HepG2 (cell line): ENCODE data around the gene ZNF524. TPM values are rescaled to one million over a fixed set of nuclear protein-coding genes. Genes with fewer than 3 reads are reported as not detected.

Experiments used
- ATAC-seq: fragments of 200-7000 bp; cut with Tn5 transposase; 3 replicates; pipeline ENCODE4 v1.9.1; 2020; ENCODE audit warnings: mild to moderate bottlenecking, moderate library complexity
- BruUV-seq: library from RNA; stranded (reverse); fragments of 400-500 nt; replicated peaks from 2 replicates; lab custom pipeline; 2021; lab: Mats Ljungman, UMichigan
- CTCF ChIA-PET: fragments of 300-600 bp; formaldehyde crosslinking; extraction: SDS; loops from one replicate; lab custom pipeline; 2021; ENCODE audit warnings: low total read pairs, inconsistent platforms, low intra/inter-chr PET ratio; lab: Yijun Ruan, JAX
- POLR2A ChIA-PET: fragments of 350-600 bp; sonication (Branson Sonifier 250); formaldehyde crosslinking; loops from one replicate; lab custom pipeline; 2020; ENCODE audit warnings: antibody characterized with exemption, inconsistent platforms; lab: Yijun Ruan, JAX
- DNase-seq: peaks from one replicate; pipeline ENCODE4 v3.0.0-alpha.2; 2015; ENCODE audit warnings: low spot score
- FAIRE-seq: peaks from 3 replicates; lab custom pipeline; 2011; peaks lifted over from hg19 to GRCh38; lab: Jason Lieb, UNC
- H2AFZ ChIP-seq: one replicate; pipeline ENCODE4 v1.6.1; 2011; ENCODE audit warnings: low read length, inconsistent platforms
- H3K27ac ChIP-seq: fragments of 300-600 bp; 3 replicates; pipeline ENCODE4 v1.8.0; 2011; ENCODE audit warnings: mixed run types, mild to moderate bottlenecking, mixed read lengths, low read length, inconsistent platforms; ENCODE audit not compliant: insufficient read depth; ENCODE audit errors: extremely low read length
- H3K27me3 ChIP-seq, 2 experiments: fragments of 200-600 bp in 1 of 2; 2 replicates in 1 of 2; 3 replicates in 1 of 2; pipeline versions ENCODE4 v1.6.0 to v1.8.0; 2011; ENCODE audit warnings: low read length in 2 of 2, mild to moderate bottlenecking in 2 of 2, moderate library complexity in 2 of 2, inconsistent platforms in 1 of 2; ENCODE audit not compliant: insufficient read depth in 2 of 2, control insufficient read depth in 1 of 2
- H3K36me3 ChIP-seq, 2 experiments: fragments of 200-600 bp in 1 of 2; replicated peaks in 1 of 2; 2 replicates in 1 of 2; 3 replicates in 1 of 2; pipeline versions ENCODE4 v1.5.1 to v1.8.0; 2011; ENCODE audit warnings: low read length in 2 of 2, inconsistent platforms in 1 of 2; ENCODE audit not compliant: insufficient read depth in 2 of 2, control insufficient read depth in 1 of 2
- H3K4me1 ChIP-seq: 2 replicates; pipeline ENCODE4 v1.5.1; 2012; ENCODE audit warnings: low read length, inconsistent platforms; ENCODE audit not compliant: insufficient read depth
- H3K4me2 ChIP-seq: 2 replicates; pipeline ENCODE4 v1.6.0; 2011; ENCODE audit warnings: low read depth, low read length, inconsistent platforms
- H3K4me3 ChIP-seq, 3 experiments: fragments of 200-600 bp in 1 of 3; sonication (generic), shearing (Covaris generic) in 1 of 3; replicated peaks in 1 of 3; 2 replicates each; pipeline ENCODE4 v1.5.1; 2011 to 2016; ENCODE audit warnings: low read length in 3 of 3, inconsistent platforms in 2 of 3, low read depth in 2 of 3, mild to moderate bottlenecking in 2 of 3, control low read depth in 1 of 3, mixed read lengths in 1 of 3; ENCODE audit not compliant: insufficient read depth in 1 of 3
- H3K79me2 ChIP-seq: one replicate; pipeline ENCODE4 v1.6.1; 2011; ENCODE audit warnings: low read length, inconsistent platforms; ENCODE audit not compliant: insufficient read depth
- H3K9ac ChIP-seq: 2 replicates; pipeline ENCODE4 v1.6.0; 2011; ENCODE audit warnings: mild to moderate bottlenecking, low read depth, low read length, inconsistent platforms; ENCODE audit not compliant: insufficient read depth
- H3K9me3 ChIP-seq: 2 replicates; pipeline ENCODE4 v1.5.1; 2012; ENCODE audit warnings: mild to moderate bottlenecking, low read length
- H4K20me1 ChIP-seq: 2 replicates; pipeline ENCODE4 v1.6.0; 2011; ENCODE audit warnings: inconsistent platforms, mild to moderate bottlenecking, low read length, moderate library complexity; ENCODE audit not compliant: insufficient read depth
- CHD2 ChIP-seq: IDR thresholded peaks from 2 replicates; pipeline ENCODE4 v1.6.1; 2011; ENCODE audit warnings: low read depth, low read length, improper control_type of control experiment
- EHMT2 ChIP-seq: fragments of 200-600 bp; sonication (generic); IDR thresholded peaks from 2 replicates; pipeline ENCODE4 v1.7.0; 2017; ENCODE audit warnings: antibody characterized with exemption, low read depth, low read length, borderline replicate concordance
- GATAD1 ChIP-seq: IDR thresholded peaks from 2 replicates; pipeline ENCODE4 v1.6.1; 2016; ENCODE audit warnings: missing genetic modification reagents, missing compliant biosample characterization
- MAF1 ChIP-seq: sonication (generic); formaldehyde crosslinking; IDR thresholded peaks from 2 replicates; pipeline ENCODE4 v1.5.0; 2020; ENCODE audit warnings: missing genetic modification reagents, borderline replicate concordance
- MIXL1 ChIP-seq: IDR thresholded peaks from 2 replicates; pipeline ENCODE4 v1.6.1; 2016
- MXI1 ChIP-seq: IDR thresholded peaks from 3 replicates; pipeline ENCODE4 v1.6.1; 2012; ENCODE audit warnings: low read depth, low read length, inconsistent platforms, borderline replicate concordance
- MZF1 ChIP-seq: sonication (generic); formaldehyde crosslinking; IDR thresholded peaks from 2 replicates; pipeline ENCODE4 v1.8.1; 2023; ENCODE audit warnings: mild to moderate bottlenecking, missing genetic modification reagents, borderline replicate concordance
- NCOA2 ChIP-seq: sonication (generic); formaldehyde crosslinking; IDR thresholded peaks from 2 replicates; pipeline ENCODE4 v1.8.0; 2022; ENCODE audit warnings: inconsistent platforms
- YY1 ChIP-seq: IDR thresholded peaks from 2 replicates; pipeline ENCODE4 v1.6.1; 2011; ENCODE audit warnings: low read length, low read depth, moderate library complexity, mild to moderate bottlenecking; ENCODE audit not compliant: insufficient read depth, insufficient replicate concordance
- ZFP82 ChIP-seq: sonication (generic); formaldehyde crosslinking; IDR thresholded peaks from 2 replicates; pipeline ENCODE4 v1.5.1; 2020; ENCODE audit warnings: mild to moderate bottlenecking, missing genetic modification reagents, borderline replicate concordance
- ZNF225 ChIP-seq: sonication (generic); formaldehyde crosslinking; IDR thresholded peaks from 2 replicates; pipeline ENCODE4 v1.4.0; 2020; ENCODE audit warnings: mild to moderate bottlenecking, missing genetic modification reagents
- ZNF577 ChIP-seq: sonication (generic); formaldehyde crosslinking; IDR thresholded peaks from 2 replicates; pipeline ENCODE4 v1.4.0; 2020; ENCODE audit warnings: mild to moderate bottlenecking, low read depth, missing genetic modification reagents, borderline replicate concordance
- ZSCAN9 ChIP-seq: IDR thresholded peaks from 2 replicates; pipeline ENCODE4 v1.6.1; 2016; ENCODE audit warnings: borderline replicate concordance
- WGBS: methylation state at CpG from one replicate; pipeline ENCODE4 v1.1.6; 2017; ENCODE audit warnings: low lambda C conversion rate; 5-methylcytosine and 5-hydroxymethylcytosine counted together
- in situ Hi-C: cut with HindIII; loops from 2 replicates; pipeline ENCODE4 v1.10.0; 2017; ENCODE audit warnings: low pct_unique_long_range_greater_than_20kb; ENCODE audit not compliant: extremely low pct_ligation_motif_present
- intact Hi-C: fragments of 100-400 bp; cut with micrococcal nuclease; formaldehyde crosslinking; loops from one replicate; pipeline ENCODE4 v1.10.0; 2022; ENCODE audit not compliant: unreplicated experiment
- polyA plus RNA-seq, 8 experiments: library from polyadenylated mRNA; depleted of rRNA in 3 of 8; stranded (reverse) in 7 of 8; unstranded in 1 of 8; fragments of >200 nt; fragmentation: Illumina TruSeq in 4 of 8; extraction: Trizol in 4 of 8; gene quantifications; 2 replicates each; pipeline versions ENCODE4 v1.2.1 to v1.2.3, GENCODE V29; 2011 to 2016; ENCODE audit warnings: low read depth in 4 of 8, missing spikeins in 1 of 8, mixed read lengths in 1 of 8; ENCODE audit not compliant: insufficient read depth in 1 of 8
- total RNA-seq, 5 experiments: library from RNA; depleted of rRNA; stranded (reverse); fragments of >200 nt; fragmentation: Illumina TruSeq; extraction: Trizol; gene quantifications; 2 replicates each; pipeline ENCODE4 v1.2.3, GENCODE V29; 2016; ENCODE audit warnings: low read depth in 1 of 5
- TF ChIP-seq, protein P1 (sequence below): sonication (generic); formaldehyde crosslinking; conservative IDR thresholded peaks from 2 replicates; pipeline ENCODE4 v1.8.0; 2022; ENCODE audit warnings: mild to moderate bottlenecking, moderate library complexity, missing genetic modification reagents
- TF ChIP-seq, protein P2 (sequence below): sonication (generic); formaldehyde crosslinking; IDR thresholded peaks from 2 replicates; pipeline ENCODE4 v1.4.0; 2020; ENCODE audit warnings: missing genetic modification reagents
- TF ChIP-seq, protein P3 (sequence below): sonication (generic); formaldehyde crosslinking; IDR thresholded peaks from 2 replicates; pipeline ENCODE4 v1.5.0; 2020; ENCODE audit warnings: missing genetic modification reagents, mild to moderate bottlenecking, borderline replicate concordance
- TF ChIP-seq, protein P4 (sequence below): sonication (generic); formaldehyde crosslinking; IDR thresholded peaks from 2 replicates; pipeline ENCODE4 v1.9.0; 2022; ENCODE audit warnings: low read depth, missing genetic modification reagents

The ZNF524 gene
- total and polyA plus RNA-seq, 2 of the 13 experiments (the other 11 are each of a cell fraction or from before 2014, with no cell fraction given) = 3.2 to 4.6 TPM

DNA sequence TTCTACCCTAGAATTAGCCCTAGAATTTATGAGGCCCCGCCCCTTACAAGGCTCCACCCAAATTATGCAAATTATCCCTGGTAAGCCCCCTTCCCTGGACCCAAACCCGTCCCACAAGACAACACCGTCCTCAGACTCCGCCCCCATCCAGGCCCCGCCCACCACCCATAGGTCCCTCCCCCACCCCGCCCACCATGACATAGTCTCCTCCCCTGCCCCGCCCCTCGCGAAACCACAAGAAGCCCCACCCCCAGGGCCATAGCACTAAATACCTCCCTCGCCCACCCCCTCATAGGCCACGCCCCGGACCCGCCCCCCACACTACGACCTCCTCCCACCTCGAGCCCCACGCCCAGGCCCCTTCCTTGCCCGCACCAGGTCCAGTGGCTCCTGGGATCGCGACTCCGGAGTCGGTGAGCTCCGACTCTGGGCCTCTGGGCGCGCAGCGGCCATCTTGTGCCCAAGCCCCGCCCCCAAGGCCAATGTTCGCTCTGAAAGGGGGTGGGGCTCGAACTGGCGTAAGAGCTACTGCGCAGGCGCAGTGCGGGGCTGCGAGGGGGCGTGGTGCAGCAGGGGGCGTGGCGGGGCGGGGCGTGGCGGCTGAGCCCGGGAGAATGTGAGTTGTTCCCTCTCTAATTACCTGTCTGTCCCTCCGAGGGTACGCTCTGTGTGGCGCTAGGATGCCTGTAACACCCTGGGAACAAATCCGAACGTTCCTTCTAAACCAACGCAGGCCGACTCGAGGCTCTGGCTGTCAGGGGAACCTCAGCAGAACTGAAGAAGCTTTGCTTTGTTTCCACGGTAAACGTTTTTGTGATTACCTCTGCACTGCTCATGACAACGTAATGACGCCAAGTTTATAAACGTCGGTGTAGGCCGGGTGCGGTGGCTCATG is 24.3 kb downstream of the ZNF524 start, which contains the start of gene ZNF784:
Gene ZNF784, minus strand, starts transcription at position 458 of the 895 bp plus-strand sequence. Its CDS starts 5 bp downstream, at position 453.
- ATAC-seq (peak; percentile 70), FAIRE-seq (peak; percentile 49), DNase-seq (peak; percentile 82)
- Histone ChIP-seq H3K9ac (peak within 1 kb of the TSS; percentile 85), H3K27me3 (no peaks in the 10 kb centered on the region), H3K4me2 (peak within 1 kb of the TSS; percentile 97), H4K20me1 (peaks cover 14% of the 10 kb centered on the region; the same call in 1 of the 2 replicates), H3K79me2 (peaks cover 4% of the 10 kb centered on the region), H3K4me3 (peak within 1 kb of the TSS; percentile 65 to 82 (median 70)), H3K9me3 (no peaks in the 10 kb centered on the region), H3K27ac (peak within 1 kb of the TSS; percentile 98), H3K36me3 (0 out of 5 replicates have a peak, but pooled peaks cover 0 to 3% of the 10 kb centered on the region in 2 experiments), H2AFZ (peak within 1 kb of the TSS; percentile 94), H3K4me1 (peaks cover 27% of the 10 kb centered on the region)
- CTCF ChIA-PET = no interaction called here
- intact Hi-C loops = no loop called here
- no TSS peak for BruUV-seq
- WGBS = 1% methylated on average over 31 of the region's 56 CpGs
- in situ Hi-C loops = no loop called here
- POLR2A ChIA-PET = interaction anchor here (0.6 to 2.8 kb wide), 19 partner anchors 9 to 507 kb away, joined by 3 to 23 read pairs (median 5); partner anchors contain the start of genes FIZ1, ISOC2, KMT5C and PPP1R12C
- TF ChIP-seq ZSCAN9 (CRISPR knock-in tag) = no peak
- peak; percentile 53; the same call in 1 of the 3 replicates for TF ChIP-seq MXI1
- no peak for TF ChIP-seq GATAD1 (CRISPR knock-in tag)
- TF ChIP-seq NCOA2 (CRISPR knock-in tag) = no peak
- TF ChIP-seq, protein P1, sequence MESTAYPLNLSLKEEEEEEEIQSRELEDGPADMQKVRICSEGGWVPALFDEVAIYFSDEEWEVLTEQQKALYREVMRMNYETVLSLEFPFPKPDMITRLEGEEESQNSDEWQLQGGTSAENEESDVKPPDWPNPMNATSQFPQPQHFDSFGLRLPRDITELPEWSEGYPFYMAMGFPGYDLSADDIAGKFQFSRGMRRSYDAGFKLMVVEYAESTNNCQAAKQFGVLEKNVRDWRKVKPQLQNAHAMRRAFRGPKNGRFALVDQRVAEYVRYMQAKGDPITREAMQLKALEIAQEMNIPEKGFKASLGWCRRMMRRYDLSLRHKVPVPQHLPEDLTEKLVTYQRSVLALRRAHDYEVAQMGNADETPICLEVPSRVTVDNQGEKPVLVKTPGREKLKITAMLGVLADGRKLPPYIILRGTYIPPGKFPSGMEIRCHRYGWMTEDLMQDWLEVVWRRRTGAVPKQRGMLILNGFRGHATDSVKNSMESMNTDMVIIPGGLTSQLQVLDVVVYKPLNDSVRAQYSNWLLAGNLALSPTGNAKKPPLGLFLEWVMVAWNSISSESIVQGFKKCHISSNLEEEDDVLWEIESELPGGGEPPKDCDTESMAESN (CRISPR knock-in tag) = peak; percentile 73; the same call in 1 of the 2 replicates
- TF ChIP-seq MZF1 (CRISPR knock-in tag) = no peak
- TF ChIP-seq ZNF225 (CRISPR knock-in tag) = no peak
- TF ChIP-seq, protein P2, sequence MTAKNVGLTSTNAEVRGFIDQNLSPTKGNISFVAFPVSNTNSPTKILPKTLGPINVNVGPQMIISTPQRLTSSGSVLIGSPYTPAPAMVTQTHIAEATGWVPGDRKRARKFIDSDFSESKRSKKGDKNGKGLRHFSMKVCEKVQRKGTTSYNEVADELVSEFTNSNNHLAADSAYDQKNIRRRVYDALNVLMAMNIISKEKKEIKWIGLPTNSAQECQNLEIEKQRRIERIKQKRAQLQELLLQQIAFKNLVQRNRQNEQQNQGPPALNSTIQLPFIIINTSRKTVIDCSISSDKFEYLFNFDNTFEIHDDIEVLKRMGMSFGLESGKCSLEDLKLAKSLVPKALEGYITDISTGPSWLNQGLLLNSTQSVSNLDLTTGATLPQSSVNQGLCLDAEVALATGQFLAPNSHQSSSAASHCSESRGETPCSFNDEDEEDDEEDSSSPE = no peak
- TF ChIP-seq CHD2 = no peak
- TF ChIP-seq EHMT2 = no peak
- TF ChIP-seq ZNF577 (CRISPR knock-in tag) = no peak
- TF ChIP-seq, protein P3, sequence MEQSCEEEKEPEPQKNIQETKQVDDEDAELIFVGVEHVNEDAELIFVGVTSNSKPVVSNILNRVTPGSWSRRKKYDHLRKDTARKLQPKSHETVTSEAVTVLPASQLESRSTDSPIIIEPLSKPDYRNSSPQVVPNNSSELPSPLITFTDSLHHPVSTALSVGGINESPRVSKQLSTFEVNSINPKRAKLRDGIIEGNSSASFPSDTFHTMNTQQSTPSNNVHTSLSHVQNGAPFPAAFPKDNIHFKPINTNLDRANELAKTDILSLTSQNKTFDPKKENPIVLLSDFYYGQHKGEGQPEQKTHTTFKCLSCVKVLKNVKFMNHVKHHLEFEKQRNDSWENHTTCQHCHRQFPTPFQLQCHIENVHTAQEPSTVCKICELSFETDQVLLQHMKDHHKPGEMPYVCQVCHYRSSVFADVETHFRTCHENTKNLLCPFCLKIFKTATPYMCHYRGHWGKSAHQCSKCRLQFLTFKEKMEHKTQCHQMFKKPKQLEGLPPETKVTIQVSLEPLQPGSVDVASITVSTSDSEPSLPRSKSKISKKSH (CRISPR knock-in tag) = no peak
- peak; percentile 98 for TF ChIP-seq YY1
- no peak for TF ChIP-seq MAF1 (CRISPR knock-in tag)
- TF ChIP-seq MIXL1 = 0 out of 2 replicates have a peak, but pooled peaks have one; percentile 11
- TF ChIP-seq ZFP82 (CRISPR knock-in tag) = no peak
- TF ChIP-seq, protein P4, sequence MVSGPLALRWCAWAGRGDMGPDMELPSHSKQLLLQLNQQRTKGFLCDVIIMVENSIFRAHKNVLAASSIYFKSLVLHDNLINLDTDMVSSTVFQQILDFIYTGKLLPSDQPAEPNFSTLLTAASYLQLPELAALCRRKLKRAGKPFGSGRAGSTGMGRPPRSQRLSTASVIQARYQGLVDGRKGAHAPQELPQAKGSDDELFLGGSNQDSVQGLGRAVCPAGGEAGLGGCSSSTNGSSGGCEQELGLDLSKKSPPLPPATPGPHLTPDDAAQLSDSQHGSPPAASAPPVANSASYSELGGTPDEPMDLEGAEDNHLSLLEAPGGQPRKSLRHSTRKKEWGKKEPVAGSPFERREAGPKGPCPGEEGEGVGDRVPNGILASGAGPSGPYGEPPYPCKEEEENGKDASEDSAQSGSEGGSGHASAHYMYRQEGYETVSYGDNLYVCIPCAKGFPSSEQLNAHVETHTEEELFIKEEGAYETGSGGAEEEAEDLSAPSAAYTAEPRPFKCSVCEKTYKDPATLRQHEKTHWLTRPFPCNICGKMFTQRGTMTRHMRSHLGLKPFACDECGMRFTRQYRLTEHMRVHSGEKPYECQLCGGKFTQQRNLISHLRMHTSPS = no peak
